ENCODE data around the gene PLA2G15.

Gene PLA2G15

GRCh38 chr16:68255712-68256111 is 10.5 kb downstream of the PLA2G15 start:
- DNase-seq: no peak

GRCh38 chr16:68257251-68257905 is 12.2 kb downstream of the PLA2G15 start:
- DNase-seq: no peak

GRCh38 chr16:68257906-68258800 is 13.0 kb downstream of the PLA2G15 start:
- DNase-seq: no peak

GRCh38 chr16:68259007-68259825 is 14.0 kb downstream of the PLA2G15 start:
- DNase-seq: no peak

- DNase-seq: no peak
These were observed 18.5 kb downstream of the PLA2G15 start for GRCh38 chr16:68263559-68264127.

- DNase-seq: peak; percentile 41
These were observed 19.2 kb downstream of the PLA2G15 start, which contains the start of gene SLC7A6 for GRCh38 chr16:68264128-68265077. Gene SLC7A6, plus strand, starts transcription at chr16:68264526. Its CDS starts 10,201 bp downstream, at chr16:68274727.

- DNase-seq: no peak
These were observed 20.1 kb downstream of the PLA2G15 start for GRCh38 chr16:68265078-68265920.

GRCh38 chr16:68267612-68268405 is 22.6 kb downstream of the PLA2G15 start:
- no peak for DNase-seq

- no peak for DNase-seq
These were observed 24.6 kb downstream of the PLA2G15 start for GRCh38 chr16:68269793-68270192.

- DNase-seq: no peak
These were observed 25.2 kb downstream of the PLA2G15 start for GRCh38 chr16:68270353-68270752.

GRCh38 chr16:68272507-68273209 is 27.5 kb downstream of the PLA2G15 start:
- DNase-seq: no peak

- DNase-seq: no peak
These were observed 28.3 kb downstream of the PLA2G15 start for GRCh38 chr16:68273459-68273858.

GRCh38 chr16:68273896-68274295 is 28.7 kb downstream of the PLA2G15 start:
- no peak for DNase-seq

- DNase-seq: no peak
These were observed 29.3 kb downstream of the PLA2G15 start for GRCh38 chr16:68274441-68274840.

GRCh38 chr16:68275611-68276191 is 30.5 kb downstream of the PLA2G15 start:
- DNase-seq: peak; percentile 78

- DNase-seq: no peak
These were observed 31.1 kb downstream of the PLA2G15 start for GRCh38 chr16:68276223-68276622.

GRCh38 chr16:68279726-68280558 is 34.8 kb downstream of the PLA2G15 start:
- DNase-seq: no peak

All from NCI-H1694 (cell line).